ENCODE data around the gene BPIFA1.

- no peak for TF ChIP-seq EP300 (IDR thresholded peaks at IDR 0.05)
- TF ChIP-seq POLR2A (IDR thresholded peaks at IDR 0.05), result no peak
- no peak for TF ChIP-seq CTCF (IDR thresholded peaks at IDR 0.05)
- TF ChIP-seq POLR2AphosphoS5 (IDR thresholded peaks at IDR 0.05), result no peak
Measured at GRCh38 chr20:33192912-33193501, 42.8 kb upstream of the BPIFA1 start.
